Cardiac fibroblast (primary cell): ENCODE measurements around the gene TIGD4.

Experiments used
- DNase-seq, 2 donors: peaks; one replicate each; pipeline versions ENCODE4 v3.0.0 to v3.0.0-alpha.2; 2010; ENCODE audit warnings: low read depth in 2 of 2
- H3K4me3 ChIP-seq, 2 donors: replicated peaks in 1 of 2; 1 replicate in 1 of 2; 2 replicates in 1 of 2; pipeline ENCODE4 v1.5.1; 2011; ENCODE audit warnings: low read depth in 2 of 2, low read length in 2 of 2, mild to moderate bottlenecking in 2 of 2, moderate library complexity in 1 of 2
- CTCF ChIP-seq: IDR thresholded peaks from one replicate; pipeline ENCODE4 v1.5.1; 2011; ENCODE audit warnings: low read depth, mild to moderate bottlenecking, low read length, inconsistent platforms

Gene TIGD4

DNA sequence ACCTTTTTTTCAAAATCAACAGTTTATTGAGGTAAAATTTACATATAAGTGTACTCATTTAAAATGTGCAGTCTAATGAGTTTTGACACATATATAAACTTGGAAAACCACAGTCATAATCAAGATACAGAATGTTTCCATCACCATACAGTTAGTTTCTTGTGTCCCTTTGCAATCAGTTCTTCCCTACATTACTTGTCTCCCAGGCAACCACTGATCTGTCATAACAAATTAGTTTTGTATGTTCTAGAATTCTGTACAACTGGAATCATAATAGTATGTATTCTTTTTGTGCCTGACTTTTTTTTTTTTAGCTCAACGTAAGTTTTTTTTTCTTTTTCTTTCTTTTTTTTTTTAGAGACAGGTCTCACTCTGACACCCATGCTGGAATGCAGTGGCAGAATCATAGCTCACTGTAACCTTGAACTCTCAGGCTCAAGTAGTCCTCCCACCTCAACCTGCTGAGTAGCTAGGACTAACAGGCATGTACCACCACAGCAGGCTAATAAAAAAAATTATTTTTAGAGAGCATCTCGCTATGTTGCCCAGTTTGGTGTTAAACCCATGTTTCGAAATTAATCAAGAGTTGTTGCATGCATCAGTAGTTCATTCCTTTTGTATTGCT is 27.1 kb upstream of the TIGD4 start:
- no peak overlapping the region for H3K4me3 ChIP-seq
- no peak for TF ChIP-seq CTCF
- no peak for DNase-seq

DNA sequence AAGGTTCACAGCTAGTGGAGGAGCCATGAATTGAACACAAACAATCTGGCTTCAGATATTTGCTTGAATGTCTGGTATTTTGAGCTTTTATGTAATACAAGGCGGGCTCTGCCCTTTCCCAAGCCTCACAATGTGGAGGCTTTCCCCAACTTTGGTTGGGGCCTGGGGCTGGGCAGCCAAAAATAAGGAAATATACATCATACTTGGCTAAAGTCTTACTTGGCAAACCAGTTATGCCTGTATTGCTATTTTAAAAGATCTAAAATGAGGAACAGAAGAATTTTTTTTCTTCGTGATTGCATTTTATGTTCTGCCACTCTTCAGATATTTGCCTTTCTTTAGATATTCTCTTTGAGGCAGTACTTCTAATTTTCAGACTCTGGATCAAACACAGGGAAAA is 26.3 kb upstream of the TIGD4 start:
- H3K4me3 ChIP-seq, result no peak overlapping the region
- no peak for DNase-seq
- TF ChIP-seq CTCF, result no peak

GRCh38 chr4:152805071-152805650 is 25.6 kb upstream of the TIGD4 start:
- no peak for DNase-seq
- H3K4me3 ChIP-seq, result no peak overlapping the region
- no peak for TF ChIP-seq CTCF

- DNase-seq, result no peak
- no peak for TF ChIP-seq CTCF
Measured at GRCh38 chr4:152803541-152803940, 24.0 kb upstream of the TIGD4 start.

GRCh38 chr4:152795891-152796290 is 16.4 kb upstream of the TIGD4 start:
- H3K4me3 ChIP-seq, result no peak overlapping the region
- no peak for DNase-seq
- TF ChIP-seq CTCF, result no peak

More at GRCh38 chr4:152803541-152803940, 24.0 kb upstream of the TIGD4 start:
- no peak overlapping the region for H3K4me3 ChIP-seq

DNA sequence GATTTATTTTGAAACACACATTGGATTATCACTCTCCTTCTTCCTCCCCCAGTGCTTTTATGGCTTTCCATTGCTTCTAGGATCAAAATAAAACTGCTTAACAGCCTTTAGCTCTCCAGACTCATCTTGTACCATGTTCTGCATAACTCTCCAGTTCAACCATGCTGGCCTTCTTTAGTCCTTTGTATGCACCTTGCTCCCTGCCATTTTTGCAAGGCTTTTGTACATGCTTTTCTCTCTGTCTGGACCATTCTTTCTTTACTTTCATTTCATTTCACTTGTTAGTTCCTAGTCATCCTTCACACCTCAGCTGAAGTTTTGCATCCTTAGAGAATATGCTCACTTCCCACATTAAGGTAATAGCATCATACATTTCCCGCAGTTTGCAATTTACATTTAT is 7.1 kb upstream of the TIGD4 start:
- no peak overlapping the region for H3K4me3 ChIP-seq
- TF ChIP-seq CTCF, result no peak
- DNase-seq, result no peak
